ENCODE results near the gene GRID2. TPM values are rescaled to one million over a fixed set of nuclear protein-coding genes. Genes with fewer than 3 reads are reported as not detected.

The GRID2 gene
- polyA plus RNA-seq, 1 of the 3 experiments (the other 2 are of a cell fraction), result not detected

DNA sequence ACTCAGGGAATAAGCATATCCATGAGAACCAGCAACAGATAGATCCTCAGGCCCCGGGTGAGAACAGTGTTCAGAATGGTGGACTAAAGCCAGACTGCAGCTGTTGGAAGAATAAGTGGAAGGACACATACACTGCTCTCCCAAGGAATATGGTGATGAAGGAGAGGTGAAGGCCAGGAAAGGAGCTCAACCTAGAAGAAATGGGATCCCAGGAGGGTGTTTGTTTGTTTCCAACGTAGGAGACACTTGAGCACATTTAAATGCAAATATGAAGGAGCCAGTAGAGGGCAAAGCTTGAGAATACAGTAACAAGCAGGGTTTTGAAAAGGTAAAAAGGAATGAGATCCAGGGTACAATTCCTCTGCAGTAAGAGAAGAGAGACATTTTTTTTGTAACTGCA, 1482.4 kb downstream of the GRID2 start:
- POLR2A ChIA-PET, result no interaction called here
- no peak for DNase-seq
- H2AFZ ChIP-seq (ENCODE audit: low read depth), result no peak overlapping the region
- no peaks in the 10 kb centered on the region for H3K79me2 ChIP-seq (ENCODE audit: insufficient read depth)
- H3K4me1 ChIP-seq (ENCODE audit: control insufficient read depth in 1 of 2, insufficient read depth in 2 of 2, low read depth in 1 of 2, low read length in 1 of 2), result no peaks in the 10 kb centered on the region
- H3K27me3 ChIP-seq (ENCODE audit: insufficient read depth), result no peaks in the 10 kb centered on the region
- H3K4me2 ChIP-seq, result no peak overlapping the region
- WGBS (ENCODE audit: low lambda C conversion rate), result 38% methylated on average over 2 of the region's 2 CpGs
- H3F3A ChIP-seq (replicated peaks; ENCODE audit: insufficient read depth), result no peaks in the 10 kb centered on the region
- H3K9ac ChIP-seq, result no peak overlapping the region
- TF ChIP-seq POLR2AphosphoS5 (IDR thresholded peaks at IDR 0.05; ENCODE audit: low read depth, low read length) (no peak), YY1 (IDR thresholded peaks at IDR 0.05; ENCODE audit: low read depth) (no peak), PBX3 (IDR thresholded peaks at IDR 0.05) (no peak), RXRA (IDR thresholded peaks at IDR 0.05; ENCODE audit: borderline replicate concordance, low read depth) (no peak), CHD2 (IDR thresholded peaks at IDR 0.05; ENCODE audit: low read length, partially characterized antibody) (no peak), ZBTB33 (IDR thresholded peaks at IDR 0.05; ENCODE audit: borderline replicate concordance, low read depth) (no peak), TCF12 (IDR thresholded peaks at IDR 0.05) (no peak), MXI1 (IDR thresholded peaks at IDR 0.05; ENCODE audit: low read depth, low read length) (no peak), RCOR1 (IDR thresholded peaks at IDR 0.05; ENCODE audit: low read length) (no peak), USF2 (IDR thresholded peaks at IDR 0.05; ENCODE audit: borderline replicate concordance, low read depth, low read length) (no peak), RAD21 (IDR thresholded peaks at IDR 0.05; ENCODE audit: low read length) (no peak), TAF1 (IDR thresholded peaks at IDR 0.05; ENCODE audit: borderline replicate concordance, low read depth, low read length) (no peak), IRF3 (IDR thresholded peaks at IDR 0.05; ENCODE audit: low read depth, low read length) (no peak), FOXJ3 (CRISPR knock-in tag; IDR thresholded peaks at IDR 0.05) (no peak), USF1 (IDR thresholded peaks at IDR 0.05; ENCODE audit: borderline replicate concordance, low read depth) (no peak), RFX5 (IDR thresholded peaks at IDR 0.05; ENCODE audit: low read length) (no peak)
- TF ChIP-seq, protein P1, sequence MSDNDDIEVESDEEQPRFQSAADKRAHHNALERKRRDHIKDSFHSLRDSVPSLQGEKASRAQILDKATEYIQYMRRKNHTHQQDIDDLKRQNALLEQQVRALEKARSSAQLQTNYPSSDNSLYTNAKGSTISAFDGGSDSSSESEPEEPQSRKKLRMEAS (IDR thresholded peaks at IDR 0.05; ENCODE audit: low read depth), result no peak
- TF ChIP-seq, protein P2, sequence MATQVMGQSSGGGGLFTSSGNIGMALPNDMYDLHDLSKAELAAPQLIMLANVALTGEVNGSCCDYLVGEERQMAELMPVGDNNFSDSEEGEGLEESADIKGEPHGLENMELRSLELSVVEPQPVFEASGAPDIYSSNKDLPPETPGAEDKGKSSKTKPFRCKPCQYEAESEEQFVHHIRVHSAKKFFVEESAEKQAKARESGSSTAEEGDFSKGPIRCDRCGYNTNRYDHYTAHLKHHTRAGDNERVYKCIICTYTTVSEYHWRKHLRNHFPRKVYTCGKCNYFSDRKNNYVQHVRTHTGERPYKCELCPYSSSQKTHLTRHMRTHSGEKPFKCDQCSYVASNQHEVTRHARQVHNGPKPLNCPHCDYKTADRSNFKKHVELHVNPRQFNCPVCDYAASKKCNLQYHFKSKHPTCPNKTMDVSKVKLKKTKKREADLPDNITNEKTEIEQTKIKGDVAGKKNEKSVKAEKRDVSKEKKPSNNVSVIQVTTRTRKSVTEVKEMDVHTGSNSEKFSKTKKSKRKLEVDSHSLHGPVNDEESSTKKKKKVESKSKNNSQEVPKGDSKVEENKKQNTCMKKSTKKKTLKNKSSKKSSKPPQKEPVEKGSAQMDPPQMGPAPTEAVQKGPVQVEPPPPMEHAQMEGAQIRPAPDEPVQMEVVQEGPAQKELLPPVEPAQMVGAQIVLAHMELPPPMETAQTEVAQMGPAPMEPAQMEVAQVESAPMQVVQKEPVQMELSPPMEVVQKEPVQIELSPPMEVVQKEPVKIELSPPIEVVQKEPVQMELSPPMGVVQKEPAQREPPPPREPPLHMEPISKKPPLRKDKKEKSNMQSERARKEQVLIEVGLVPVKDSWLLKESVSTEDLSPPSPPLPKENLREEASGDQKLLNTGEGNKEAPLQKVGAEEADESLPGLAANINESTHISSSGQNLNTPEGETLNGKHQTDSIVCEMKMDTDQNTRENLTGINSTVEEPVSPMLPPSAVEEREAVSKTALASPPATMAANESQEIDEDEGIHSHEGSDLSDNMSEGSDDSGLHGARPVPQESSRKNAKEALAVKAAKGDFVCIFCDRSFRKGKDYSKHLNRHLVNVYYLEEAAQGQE (IDR thresholded peaks at IDR 0.05; ENCODE audit: low read depth, low read length), result no peak
- H4K20me1 ChIP-seq (ENCODE audit: insufficient read depth), result no peaks in the 10 kb centered on the region
- no peak overlapping the region for H3K4me3 ChIP-seq (ENCODE audit: low read depth in 2 of 2, low read length in 1 of 2)
- H3K36me3 ChIP-seq (replicated peaks in 1 of 2; ENCODE audit: control insufficient read depth in 1 of 2, insufficient read depth in 2 of 2, low read length in 1 of 2), result no peaks in the 10 kb centered on the region
- CTCF ChIA-PET, result interaction anchor here (1.1 to 1.4 kb wide), 3 partner anchors 8 to 341 kb away, joined by 4 to 8 read pairs (median 5); no protein-coding TSS in a partner anchor
- H3K9me3 ChIP-seq, result no peaks in the 10 kb centered on the region
- no peaks in the 10 kb centered on the region for H3K9me2 ChIP-seq
- H3K27ac ChIP-seq (ENCODE audit: low read depth in 2 of 2, low read length in 1 of 2), result no peak overlapping the region

Data from SK-N-SH (cell line).